Measurements from ENCODE around the gene GTF2E1.
A peak's percentile ranks its signal among the peaks of the same experiment; 100 is the strongest.
"Not testable (repeated sequence)": the region's sequence is repeated elsewhere in the genome, so short reads cannot be mapped to it uniquely, and the experiment has no call there.

Gene GTF2E1

DNA sequence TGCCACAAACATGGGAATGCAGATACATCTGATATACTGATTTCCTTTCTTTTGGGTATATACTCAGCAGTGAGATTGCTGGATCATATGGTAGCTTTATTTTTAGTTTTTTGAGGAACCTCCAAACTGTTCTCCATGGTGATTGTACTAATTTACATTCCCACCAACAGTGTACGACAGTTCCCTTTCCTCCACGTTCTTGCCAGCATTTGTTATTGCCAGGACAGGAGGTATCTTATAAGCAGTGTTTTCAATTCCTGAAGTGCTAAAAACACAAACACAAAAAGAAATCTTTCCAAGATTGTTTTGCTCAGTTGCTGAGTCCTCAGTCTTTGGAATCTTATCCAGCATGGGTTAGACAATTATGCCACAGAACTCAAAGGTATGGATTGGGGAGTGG, 13.5 kb downstream of the GTF2E1 start:
- DNase-seq = no peak

DNA sequence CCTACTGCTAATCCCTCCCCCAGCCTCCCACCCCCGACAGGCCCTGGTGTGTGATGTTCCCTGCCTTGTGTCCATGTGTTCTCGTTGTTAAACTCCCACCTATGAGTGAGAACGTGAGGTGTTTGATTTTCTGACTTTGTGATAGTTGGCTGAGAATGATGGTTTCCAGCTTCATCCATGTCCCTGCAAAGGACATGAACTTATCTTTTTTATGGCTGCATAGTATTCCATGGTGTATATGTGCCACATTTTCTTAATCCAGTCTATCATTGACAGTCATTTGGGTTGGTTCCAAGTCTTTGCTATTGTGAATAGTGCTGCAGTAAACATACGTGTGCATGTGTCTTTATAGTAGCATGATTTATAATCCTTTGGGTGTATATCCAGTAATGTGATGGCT, 16.0 kb downstream of the GTF2E1 start:
- DNase-seq = not testable (repeated sequence)

DNA sequence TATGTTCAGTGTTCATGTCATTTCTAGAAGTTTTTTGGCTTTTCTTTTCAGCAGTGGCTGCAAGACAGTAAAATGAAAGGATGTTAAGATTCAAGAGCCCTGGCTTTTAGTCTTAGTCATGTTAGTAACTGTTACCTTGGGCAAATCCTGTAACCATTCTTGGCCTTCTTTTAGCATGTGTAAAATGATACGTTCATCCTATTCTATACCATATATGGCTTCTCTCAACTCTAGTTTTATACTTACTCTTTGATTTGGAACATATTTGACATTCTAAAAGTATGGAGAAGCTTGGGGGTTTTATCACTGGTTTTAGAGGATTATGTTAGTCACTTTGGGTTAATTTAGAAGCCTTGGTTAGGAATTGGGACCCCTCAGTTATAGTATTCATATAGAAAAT, 20.1 kb downstream of the GTF2E1 start:
- no peak for DNase-seq

DNA sequence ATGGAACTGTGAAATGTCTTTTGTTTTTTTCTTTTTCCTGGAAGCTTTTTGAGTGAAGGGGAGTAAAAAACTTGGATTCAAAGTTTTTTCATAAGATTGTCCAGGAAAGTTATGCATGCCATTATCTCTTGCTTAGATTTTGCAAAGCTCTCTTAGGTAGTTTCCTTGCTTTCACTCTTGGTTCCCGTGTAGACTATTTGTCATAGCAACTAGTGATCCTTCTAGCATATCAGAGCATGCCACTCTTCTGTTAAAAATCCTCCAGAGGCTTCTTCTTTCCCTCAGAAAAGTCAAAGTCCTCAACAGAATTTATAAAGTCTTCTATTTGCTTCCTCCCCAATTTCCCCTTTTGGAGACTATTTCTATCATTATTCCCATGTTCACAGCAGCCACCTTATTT, 21.1 kb downstream of the GTF2E1 start:
- no peak for DNase-seq

DNA sequence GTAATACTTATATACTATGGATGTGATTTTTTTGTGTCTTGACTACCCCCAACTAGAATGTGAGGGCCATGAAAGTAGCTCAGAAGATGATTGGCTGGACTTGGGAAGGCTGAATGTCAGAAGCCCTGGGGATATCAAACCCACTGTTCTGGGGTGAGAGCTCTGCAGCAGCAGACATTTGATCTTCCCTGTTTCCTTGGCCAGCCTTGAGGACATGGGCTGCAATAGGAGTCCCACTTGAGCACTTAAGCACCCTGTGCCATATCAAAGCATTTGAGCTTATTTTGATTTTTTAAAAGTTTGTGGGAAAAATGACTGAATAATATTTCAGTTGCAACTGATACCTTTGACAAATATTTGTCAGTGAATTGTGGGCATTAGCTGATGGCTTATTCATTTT, 21.7 kb downstream of the GTF2E1 start:
- no peak for DNase-seq

DNA sequence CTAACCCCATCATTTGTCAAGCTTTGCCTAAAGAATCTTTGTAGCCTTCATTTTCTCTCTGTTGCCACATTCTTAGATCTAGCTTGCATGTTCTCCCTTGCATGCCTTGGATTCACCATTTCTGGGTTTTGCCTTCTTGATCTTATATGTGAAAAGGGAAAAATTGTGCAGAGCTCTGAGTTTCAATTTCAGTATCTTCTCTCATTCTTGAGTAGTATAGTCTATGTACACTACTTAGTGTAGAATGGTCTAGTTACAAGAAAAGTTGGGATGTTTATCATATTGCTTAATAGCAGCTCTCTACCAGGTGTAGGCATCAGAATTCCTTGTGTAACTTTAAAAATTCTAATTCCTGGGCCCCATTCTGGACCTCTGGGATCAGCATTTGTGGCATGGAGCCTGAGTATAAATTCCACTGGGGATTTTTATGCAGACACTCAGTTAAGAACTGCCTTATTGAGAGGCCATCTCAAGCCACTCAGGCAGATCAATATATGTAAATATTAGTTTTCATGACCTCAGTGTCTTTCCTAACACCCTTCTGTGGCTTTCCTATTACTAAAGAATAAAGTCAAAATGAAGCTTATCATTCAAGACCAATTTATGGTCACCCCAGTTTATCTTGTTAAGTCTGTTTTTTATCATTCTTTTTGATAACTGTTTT, 23.4 kb downstream of the GTF2E1 start:
- no peak for DNase-seq

DNA sequence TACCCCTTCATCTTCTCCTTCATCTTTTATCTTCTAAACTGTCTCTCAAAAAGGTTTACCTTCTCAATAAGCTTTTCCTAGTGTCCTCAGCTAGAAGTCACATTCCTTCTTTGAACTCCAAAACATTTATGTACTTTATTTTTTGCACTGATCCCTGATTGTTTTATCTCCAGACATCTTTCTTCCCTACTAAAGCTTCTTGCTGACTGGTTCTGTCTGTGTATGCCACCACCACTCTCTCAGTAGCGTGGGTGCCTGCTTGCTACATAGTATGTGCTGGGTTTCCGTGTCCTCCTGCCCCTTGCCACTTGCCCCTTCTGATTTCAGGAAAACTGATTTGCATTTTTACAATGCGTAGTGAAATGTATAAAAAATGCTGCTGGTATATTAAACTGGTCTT, 24.0 kb downstream of the GTF2E1 start:
- DNase-seq = no peak

DNA sequence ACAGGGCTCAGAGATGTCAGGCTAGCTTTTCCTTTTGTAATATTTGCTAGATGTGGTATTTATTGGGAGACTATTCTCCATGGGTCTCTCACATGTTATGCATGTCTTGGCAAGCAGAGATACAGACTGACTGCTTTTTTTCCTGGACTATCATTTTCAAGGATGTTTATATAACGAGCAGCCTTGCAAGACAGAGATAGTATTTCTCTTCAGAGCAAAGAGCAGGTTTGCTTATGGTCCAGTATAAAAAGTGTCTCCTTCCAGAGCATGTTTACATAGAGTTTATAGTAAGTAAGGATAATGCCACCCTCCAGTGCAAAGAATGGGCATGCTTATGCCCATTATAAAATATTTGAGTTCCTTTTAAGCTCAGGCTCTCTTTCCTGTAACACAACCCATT, 24.6 kb downstream of the GTF2E1 start:
- DNase-seq = peak; percentile 6

DNA sequence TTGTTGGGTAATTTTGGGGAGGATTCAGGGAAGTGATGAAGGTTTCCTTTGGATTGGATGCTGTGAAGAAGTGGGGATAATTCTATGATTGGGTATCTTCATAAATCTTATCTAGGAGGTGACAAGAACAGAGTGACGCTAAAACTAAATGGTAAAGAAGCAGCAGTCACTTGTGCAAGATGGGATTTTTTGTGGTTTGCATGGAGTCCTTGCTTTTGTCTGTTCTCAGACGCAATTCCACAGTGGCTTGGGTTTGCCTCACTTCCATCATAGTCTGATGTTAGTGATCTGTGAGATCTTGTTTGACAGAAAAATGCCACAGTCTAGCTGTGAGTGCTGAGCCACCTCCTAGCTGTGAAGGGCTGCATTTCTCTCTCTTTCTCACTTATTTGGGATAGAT, 26.9 kb downstream of the GTF2E1 start:
- DNase-seq = no peak

DNA sequence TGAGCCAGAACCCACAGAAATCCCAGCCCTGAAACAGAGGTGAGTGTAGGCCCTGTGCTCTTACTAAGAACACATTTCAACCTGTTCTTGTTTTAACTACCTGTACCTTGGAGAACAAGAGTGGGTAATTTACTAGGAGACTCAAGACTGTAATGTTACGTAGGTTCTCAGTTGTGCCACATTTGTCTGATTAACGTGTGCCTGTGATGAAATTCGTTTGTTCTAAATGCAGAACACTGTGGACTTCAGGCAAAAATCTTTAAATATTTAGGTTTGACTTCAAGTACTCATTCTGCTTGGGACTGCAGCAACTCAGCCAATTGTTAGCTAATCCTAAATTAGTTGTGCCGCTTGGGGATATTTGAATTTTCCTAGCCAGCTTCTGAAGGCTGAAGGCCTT, 28.3 kb downstream of the GTF2E1 start:
- DNase-seq = no peak

DNA sequence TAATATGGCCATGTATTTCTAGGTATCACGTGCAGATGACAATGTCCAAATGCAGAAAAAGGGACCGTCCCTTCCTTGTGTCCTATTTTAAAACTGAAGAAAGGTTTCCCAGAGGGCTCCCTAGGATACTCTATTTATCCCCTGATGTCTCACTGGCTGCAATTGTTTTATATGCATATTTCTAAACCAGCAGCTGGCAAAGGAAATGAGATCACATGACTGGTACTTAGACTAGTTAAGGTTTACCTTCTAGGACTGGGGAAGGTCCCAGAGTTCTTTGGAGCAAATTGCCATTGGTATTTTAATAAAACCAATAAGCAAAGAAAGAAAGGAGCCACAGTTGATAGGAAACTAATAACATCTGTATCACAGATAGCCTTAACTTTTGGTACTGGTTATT, 29.5 kb downstream of the GTF2E1 start:
- no peak for DNase-seq

DNA sequence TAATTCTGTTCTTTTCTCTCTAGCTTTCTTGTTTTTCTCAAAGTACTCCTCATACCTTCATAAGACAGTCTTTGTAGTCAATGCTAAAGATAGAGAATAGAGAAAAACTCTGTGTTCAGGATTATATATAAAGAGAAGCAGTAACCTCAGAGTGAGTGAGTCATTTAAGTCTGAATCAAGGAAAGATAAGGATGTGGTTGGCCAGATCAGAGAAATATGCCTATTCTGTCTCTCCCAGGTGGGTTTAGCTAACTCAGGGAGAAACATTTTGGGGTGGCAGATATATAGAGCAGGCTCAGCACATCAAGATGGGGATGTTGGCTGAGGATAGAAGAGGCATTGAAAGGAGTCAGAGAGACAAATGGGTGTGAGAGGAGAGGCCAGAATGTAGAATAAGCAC, 31.4 kb downstream of the GTF2E1 start:
- DNase-seq = no peak

DNA sequence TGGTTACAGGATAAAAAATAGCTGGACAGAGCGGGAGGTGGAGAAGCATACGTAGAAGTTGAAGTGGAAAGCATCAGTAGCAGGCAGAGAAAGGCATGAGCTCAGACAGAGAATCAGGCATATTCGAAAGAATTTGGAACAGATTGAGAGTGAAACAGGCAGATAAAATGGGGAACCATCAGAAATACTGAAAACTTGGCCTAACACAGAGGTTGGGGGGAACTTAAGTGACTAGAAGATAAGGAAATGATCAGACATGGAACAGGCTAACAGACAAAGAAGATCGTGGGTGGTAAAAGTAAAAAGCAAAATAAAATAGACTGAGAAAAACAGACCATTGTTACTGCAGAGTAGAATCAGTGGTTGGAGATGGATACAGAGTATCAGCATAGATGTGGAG, 32.9 kb downstream of the GTF2E1 start:
- no peak for DNase-seq

DNA sequence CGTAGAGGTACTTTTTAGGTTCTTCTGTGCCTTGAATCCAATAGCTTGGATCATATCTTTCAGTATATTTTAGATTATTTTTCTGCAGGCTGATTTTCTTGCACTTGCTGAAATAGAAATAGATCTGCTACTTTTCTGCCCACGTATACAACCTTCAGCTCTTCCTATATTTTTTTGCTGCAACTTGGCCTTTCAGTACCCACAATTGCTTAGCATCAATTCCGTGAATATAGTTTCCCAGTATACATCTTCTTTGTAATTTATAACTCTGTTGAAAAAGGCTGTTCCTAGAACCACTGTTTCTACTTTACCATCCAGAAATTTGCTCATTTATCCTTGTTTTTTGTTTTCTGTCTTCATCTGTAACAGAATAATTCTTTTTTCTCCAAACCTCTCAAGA, 36.2 kb downstream of the GTF2E1 start:
- no peak for DNase-seq

DNA sequence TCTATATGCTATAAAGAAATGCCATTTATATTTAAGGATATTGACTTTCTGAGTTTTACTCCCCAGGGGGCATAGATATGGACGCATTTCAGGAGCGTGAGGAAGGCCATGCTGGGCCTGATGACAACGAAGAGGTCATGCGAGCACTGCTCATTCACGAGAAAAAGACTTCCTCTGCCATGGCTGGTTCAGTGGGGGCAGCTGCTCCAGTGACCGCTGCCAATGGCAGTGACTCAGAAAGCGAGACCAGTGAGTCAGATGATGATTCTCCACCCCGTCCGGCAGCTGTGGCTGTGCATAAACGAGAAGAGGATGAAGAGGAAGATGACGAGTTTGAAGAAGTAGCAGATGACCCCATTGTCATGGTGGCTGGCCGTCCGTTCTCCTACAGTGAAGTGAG, 38.4 kb downstream of the GTF2E1 start:
- no peak for DNase-seq

DNA sequence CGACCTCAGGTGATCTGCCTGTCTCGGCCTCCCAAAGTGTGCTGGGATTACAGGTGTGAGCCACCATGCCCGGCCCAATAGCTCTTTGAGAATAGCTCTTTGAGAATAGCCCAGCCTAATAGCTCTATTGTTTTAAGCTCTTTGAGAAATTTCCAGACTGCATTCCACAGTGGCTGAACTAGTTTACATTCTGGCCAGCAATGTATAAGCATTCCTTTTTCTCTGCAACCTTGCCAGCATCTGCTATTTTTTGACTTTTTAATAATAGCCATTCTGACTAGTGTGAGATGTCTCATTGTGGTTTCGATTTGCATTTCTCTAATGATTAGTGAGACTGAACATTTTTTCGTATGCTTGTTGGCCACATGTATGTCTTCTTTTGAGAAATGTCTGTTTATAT, 43.3 kb downstream of the GTF2E1 start:
- DNase-seq = not testable (repeated sequence)

DNA sequence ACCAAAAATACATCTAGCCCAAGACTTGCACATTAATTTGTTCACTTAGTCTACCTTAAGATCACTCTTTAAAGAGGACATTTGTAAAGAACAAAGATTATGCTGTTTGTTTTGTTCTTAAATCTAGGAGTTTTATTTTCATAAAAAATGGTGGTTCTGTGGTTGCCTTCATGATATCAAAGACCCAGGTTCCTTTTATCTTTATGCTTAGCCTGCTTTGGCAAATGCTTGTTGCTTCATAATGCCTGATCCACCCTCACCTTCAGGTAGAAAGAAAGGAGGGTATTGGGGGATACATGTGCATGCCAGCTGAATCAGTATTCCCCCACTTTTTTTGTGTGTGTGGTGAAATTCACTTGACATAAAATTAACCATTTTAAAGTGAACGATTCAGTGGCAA, 48.5 kb downstream of the GTF2E1 start:
- DNase-seq = no peak

DNA sequence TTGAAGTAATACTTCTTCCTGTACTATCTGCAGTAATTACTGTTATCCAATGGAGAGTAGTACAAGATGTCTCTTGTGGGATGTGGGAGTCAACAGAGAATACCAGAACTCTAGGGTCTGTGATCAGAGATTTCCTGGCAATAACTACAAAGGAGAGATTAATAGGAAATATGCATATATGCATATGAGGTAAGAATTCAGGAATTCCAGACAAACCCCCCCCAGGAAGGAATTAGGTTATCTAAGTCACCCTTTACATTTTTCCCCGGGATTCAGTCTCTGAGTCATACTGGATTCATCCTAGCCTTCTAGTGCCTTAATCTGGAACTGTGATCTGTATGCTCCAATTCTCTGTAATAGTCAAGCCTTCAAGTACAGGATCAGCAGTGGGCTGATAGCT, 49.4 kb downstream of the GTF2E1 start:
- no peak for DNase-seq

DNA sequence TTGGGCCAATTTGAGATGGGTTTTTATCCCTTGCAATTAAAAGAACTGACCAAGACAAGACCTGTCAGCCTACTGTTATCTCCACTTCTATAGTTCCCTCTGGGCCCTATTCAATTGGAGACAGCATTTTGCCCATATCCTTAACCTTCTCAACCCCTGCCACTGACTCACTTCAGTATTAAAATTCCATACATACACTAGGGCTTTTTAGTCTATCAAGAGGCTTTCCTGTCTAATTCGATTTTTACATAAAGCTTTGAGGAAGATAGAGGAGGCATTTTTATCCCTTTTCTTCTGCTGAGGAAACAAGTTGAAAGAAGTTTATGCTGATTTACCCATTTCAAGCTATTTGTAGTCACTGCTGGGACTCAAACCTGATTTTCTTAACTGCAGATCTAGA, 51.1 kb downstream of the GTF2E1 start:
- no peak for DNase-seq

DNA sequence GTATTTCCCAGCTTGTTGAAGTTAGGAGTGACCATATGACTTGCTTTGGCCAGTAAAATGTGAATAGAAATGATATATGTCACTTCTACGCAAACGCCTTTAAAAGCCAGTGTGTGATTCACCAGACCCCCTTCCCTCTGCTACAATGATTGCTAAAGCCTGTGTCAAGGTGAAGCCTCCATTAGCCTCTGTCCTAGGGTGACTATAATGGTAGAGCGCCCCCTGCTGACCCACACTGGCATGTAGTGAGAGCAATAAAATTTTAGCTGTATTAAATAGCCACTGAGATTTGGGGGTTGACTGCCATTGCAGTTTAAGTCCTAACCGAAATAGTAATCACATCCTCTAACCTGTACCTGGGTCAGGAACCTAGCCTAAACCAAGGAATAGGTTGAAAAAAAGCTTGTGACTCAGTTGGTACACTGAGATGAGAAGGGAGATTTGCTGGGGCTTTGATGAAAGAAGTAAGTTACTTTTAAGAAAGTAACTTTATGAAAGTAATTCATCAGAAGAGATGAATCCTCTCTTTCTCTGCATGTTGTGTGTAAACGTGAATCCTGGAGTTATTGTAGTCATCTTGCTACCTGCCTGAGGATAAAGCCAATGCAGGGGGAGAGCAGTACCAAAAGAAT, 52.6 kb downstream of the GTF2E1 start:
- peak; percentile 83 for DNase-seq

DNA sequence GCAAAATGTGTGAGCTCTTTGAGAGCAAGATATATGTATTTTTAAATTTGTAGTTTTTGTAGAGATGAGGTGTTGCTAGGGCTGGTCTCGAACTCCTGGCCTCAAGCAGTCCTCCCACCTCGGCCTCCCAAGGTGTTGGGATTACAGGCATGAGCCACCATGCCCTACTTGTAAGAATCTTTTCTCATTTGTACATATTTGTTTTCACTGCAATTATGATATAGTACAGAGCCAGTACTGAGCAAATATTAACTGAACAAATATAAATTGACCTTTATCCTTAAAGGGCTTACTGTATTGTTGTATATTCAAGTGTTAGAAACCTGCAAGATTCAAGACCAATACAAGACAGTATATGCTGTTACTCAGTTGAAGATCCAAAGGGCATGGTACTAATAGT, 53.4 kb downstream of the GTF2E1 start:
- DNase-seq = no peak

DNA sequence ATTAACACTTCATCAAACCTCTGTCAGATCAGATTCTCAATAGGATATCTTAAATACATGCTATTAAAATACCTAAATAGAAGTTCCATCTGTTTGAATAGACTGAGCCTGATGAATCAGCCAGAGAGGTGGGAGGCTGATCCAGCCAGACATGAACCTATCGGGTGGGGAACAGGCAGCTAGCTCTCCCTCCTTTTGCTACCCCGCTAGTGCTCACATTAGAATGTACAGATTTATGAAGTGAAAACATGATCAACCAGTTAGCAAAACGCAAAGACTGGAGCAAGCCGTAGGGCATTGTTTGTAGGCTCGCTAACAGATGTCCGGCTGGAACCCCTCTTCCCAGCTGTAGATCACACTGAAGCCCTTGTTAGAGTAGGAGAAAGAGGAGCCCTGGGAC, 54.4 kb downstream of the GTF2E1 start:
- DNase-seq = no peak

DNA sequence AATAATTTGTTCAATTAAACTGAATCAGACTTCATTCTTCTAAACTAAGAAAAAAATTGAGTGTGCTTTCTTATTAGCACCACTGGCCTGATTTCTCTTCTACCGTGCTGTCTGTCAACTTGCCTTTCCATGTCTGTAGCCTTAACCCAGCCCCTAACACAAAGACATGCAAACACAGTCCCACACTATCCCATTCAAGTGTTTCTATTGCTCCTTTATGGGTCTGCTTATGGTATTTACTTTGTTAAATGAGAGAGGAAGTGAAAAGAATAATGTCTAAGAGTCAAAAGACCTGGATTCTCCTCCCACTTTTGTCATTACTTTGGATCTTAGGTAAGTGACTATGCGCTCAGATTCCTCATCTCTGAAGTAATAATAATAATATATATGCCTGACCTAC, 55.3 kb downstream of the GTF2E1 start:
- DNase-seq = no peak

DNA sequence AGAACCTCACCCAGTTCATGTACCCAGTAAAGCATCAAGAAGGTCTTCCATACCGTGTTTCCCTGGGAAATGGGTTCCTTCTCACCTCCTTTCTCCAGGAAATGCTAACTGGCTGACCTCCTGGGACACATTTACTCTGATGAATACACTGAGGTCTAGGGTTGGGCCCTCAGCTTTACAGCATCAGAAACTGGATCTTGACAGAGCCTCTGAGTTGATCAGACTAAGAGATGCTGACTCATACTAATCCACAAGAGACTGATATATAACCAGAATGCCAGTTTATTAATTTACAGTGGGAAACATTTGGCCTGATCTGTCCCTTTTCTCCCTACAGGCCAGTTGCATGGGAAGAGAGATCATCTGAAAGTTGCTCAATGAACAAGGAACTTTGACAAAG, 55.8 kb downstream of the GTF2E1 start:
- no peak for DNase-seq

DNA sequence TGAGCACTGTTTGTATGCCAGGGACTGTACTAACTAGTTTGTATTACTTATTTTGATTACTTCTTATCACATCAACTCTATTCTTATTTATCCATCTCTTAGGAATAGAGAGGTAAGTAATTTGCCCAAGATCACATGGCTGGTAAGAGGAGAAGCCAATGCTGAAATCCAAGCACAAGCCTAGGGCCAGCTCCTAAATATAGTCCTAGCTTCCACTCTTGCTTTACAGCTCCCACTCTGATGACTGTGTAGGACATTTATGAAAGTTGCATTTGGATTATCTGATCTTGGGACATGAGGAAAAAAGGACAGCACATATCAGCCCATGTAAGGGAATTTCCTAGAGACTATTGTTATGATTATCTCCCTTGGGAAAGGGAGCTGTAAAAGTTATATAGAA, 58.1 kb downstream of the GTF2E1 start:
- no peak for DNase-seq

All from NCI-H1105 (cell line).